Measurements from ENCODE around the gene BOK. TPM values are rescaled to one million over a fixed set of nuclear protein-coding genes. Genes with fewer than 3 reads are reported as not detected.
A peak's percentile ranks its signal among the peaks of the same experiment; 100 is the strongest.

The BOK gene, protein sequence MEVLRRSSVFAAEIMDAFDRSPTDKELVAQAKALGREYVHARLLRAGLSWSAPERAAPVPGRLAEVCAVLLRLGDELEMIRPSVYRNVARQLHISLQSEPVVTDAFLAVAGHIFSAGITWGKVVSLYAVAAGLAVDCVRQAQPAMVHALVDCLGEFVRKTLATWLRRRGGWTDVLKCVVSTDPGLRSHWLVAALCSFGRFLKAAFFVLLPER
- total RNA-seq = 28.5 to 46.8 TPM (median 44.6 TPM) in 3 replicates
- long read RNA-seq, partial matches to known transcripts = 24 of 150 reads
- long read RNA-seq, other reads (novel, unspliced or antisense) = 126 of 150 reads

DNA sequence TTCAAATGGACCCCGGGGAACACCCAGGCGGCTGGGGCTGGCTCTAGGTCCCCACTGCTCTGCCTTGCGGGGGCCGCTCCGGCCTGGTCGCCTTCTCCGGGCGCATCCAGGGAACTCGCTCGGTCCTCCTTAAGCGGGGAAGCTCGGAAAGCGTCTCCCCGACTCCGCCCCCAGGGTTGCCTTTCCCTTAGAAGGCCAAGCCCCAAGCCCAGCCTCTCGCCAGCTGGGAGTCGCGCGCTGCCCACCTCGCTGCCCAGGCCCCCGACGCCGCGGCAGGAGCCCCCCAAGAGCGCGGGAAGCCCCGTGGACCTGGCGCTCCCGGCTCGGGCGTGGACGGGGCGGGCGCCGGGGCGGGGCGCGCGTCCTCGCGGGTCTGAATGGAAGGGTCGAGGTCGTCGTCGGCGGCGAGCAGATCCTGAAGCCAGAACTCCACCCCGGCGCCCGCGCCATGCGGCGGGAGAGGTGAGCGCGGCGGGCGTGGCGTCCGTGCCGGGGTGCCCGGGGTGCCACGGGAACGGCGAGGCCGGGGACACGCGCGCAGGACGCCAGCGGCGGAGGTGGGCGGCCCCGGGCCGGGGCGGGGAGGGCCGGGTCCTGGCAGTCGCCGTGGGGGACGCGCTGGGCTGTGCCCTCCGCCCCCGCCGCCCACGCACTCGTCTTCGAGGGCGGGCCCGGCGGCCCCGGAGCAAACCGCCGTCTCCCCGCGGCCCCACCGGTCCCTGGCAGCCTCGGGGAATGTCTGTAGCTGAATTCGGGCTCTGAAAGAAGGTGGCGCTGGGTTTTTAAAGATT lies at the start of gene BOK:
Gene BOK, plus strand, starts transcription at position 214 of the 791 bp plus-strand sequence. CDS start 739 bp downstream, outside the sequence.
- TF ChIP-seq, protein P1, sequence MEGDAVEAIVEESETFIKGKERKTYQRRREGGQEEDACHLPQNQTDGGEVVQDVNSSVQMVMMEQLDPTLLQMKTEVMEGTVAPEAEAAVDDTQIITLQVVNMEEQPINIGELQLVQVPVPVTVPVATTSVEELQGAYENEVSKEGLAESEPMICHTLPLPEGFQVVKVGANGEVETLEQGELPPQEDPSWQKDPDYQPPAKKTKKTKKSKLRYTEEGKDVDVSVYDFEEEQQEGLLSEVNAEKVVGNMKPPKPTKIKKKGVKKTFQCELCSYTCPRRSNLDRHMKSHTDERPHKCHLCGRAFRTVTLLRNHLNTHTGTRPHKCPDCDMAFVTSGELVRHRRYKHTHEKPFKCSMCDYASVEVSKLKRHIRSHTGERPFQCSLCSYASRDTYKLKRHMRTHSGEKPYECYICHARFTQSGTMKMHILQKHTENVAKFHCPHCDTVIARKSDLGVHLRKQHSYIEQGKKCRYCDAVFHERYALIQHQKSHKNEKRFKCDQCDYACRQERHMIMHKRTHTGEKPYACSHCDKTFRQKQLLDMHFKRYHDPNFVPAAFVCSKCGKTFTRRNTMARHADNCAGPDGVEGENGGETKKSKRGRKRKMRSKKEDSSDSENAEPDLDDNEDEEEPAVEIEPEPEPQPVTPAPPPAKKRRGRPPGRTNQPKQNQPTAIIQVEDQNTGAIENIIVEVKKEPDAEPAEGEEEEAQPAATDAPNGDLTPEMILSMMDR (IDR thresholded peaks at IDR 0.05) = no peak
- Mint-ChIP-seq H3K9me3 (ENCODE audit: low read depth) (peaks cover 8% of the 10 kb centered on the region), H3K4me1 (ENCODE audit: low read depth) (peaks cover 38% of the 10 kb centered on the region), H3K27me3 (ENCODE audit: low read depth) (no peaks in the 10 kb centered on the region), H3K27ac (ENCODE audit: unreplicated experiment) (peak within 1 kb of the TSS; percentile 74), H3K36me3 (ENCODE audit: low read depth) (peaks cover 2% of the 10 kb centered on the region), H3K4me3 (ENCODE audit: unreplicated experiment) (peak within 1 kb of the TSS; percentile 74)
- DNase-seq (ENCODE audit: low spot score) = peak; percentile 91

DNA sequence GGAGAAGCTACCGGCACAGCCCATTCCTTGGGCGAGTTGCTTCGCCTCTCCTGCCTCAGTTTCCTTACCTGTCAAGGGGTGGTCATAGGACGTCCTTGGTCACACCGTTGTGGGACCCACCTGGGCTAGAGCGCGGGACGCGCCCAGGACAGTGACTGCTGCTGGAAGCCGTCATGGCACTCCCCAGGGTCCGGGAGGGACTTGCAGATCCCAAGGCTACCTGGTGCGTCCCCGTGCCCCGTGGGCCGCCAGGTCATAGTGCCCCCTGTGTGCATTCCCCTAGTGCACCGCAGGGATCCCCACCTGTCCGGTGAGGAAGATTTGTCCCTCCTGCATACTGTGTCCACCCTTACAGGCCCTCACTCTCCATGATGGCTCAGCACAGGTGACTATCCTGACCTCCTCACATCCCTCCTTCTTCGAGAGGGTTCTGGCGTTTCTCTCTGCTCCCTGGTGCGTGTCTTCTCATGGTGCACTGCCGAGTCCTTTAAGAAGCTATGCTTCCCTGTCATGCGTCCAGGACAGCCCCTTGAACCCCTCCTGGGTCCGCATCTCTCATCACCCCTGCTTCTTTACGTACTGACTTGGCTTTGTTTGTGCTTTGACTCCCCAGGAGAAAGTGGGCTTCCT lies 49.3 kb upstream of the BOK start:
- H3K9me3 Mint-ChIP-seq (ENCODE audit: low read depth) = no peaks in the 10 kb centered on the region
- peaks cover 30% of the 10 kb centered on the region for H3K4me1 Mint-ChIP-seq (ENCODE audit: low read depth)
- TF ChIP-seq, protein P1 (IDR thresholded peaks at IDR 0.05) = no peak
- no peak for DNase-seq (ENCODE audit: low spot score)
- H3K27ac Mint-ChIP-seq (ENCODE audit: unreplicated experiment) = peak overlapping the region; percentile 68
- peak overlapping the region; percentile 73 for H3K4me3 Mint-ChIP-seq (ENCODE audit: unreplicated experiment)
- no peaks in the 10 kb centered on the region for H3K27me3 Mint-ChIP-seq (ENCODE audit: low read depth)
- H3K36me3 Mint-ChIP-seq (ENCODE audit: low read depth) = peaks cover 3% of the 10 kb centered on the region

DNA sequence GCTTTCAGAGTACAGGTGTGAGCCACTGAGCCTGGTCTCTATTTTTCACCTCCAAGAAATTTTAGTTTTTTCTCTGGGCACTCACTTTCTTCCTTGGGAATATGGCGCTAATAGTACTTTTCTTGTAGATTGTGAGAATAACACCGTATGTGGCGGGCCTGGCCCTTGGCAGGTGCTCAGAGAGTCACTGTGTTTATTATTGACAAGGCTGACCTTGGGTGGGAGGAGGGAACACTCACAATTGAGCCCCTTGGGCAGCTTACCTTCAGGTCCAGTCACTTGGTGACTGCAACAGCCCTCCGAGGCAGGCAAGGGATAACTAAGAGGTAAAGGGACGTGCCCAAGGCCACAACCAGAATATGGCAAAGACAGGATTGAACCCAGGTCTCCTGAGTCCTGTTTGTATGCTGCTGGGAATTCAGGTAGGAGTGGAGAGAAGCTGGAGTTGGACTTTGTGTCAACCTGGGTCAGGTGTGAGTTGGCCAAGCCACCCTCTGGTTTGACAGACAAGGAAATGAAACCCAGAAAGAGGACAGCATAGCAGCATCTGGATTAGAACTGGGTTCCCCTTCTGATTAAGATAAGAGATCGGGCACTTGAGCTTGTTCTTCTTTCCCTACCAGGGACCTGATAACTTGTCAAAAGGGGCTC lies 47.3 kb upstream of the BOK start:
- TF ChIP-seq, protein P1 (IDR thresholded peaks at IDR 0.05) = no peak
- Mint-ChIP-seq H3K4me1 (ENCODE audit: low read depth) (peaks cover 18% of the 10 kb centered on the region), H3K27me3 (ENCODE audit: low read depth) (no peaks in the 10 kb centered on the region), H3K9me3 (ENCODE audit: low read depth) (no peaks in the 10 kb centered on the region), H3K4me3 (ENCODE audit: unreplicated experiment) (no peak overlapping the region), H3K36me3 (ENCODE audit: low read depth) (peaks cover 3% of the 10 kb centered on the region), H3K27ac (ENCODE audit: unreplicated experiment) (no peak overlapping the region)
- DNase-seq (ENCODE audit: low spot score) = no peak

- no peak for DNase-seq (ENCODE audit: low spot score)
- H3K4me1 Mint-ChIP-seq (ENCODE audit: low read depth) = peaks cover 3% of the 10 kb centered on the region
- H3K4me3 Mint-ChIP-seq (ENCODE audit: unreplicated experiment) = no peak overlapping the region
- H3K9me3 Mint-ChIP-seq (ENCODE audit: low read depth) = no peaks in the 10 kb centered on the region
- no peak overlapping the region for H3K27ac Mint-ChIP-seq (ENCODE audit: unreplicated experiment)
- TF ChIP-seq, protein P1 (IDR thresholded peaks at IDR 0.05) = no peak
- H3K36me3 Mint-ChIP-seq (ENCODE audit: low read depth) = peaks cover 3% of the 10 kb centered on the region
- H3K27me3 Mint-ChIP-seq (ENCODE audit: low read depth) = no peaks in the 10 kb centered on the region
Observed at GRCh38 chr2:241514553-241514952, 44.0 kb upstream of the BOK start.
